H1 (cell line): ENCODE results near the gene ANKRD60. TPM values are rescaled to one million over a fixed set of nuclear protein-coding genes. Genes with fewer than 3 reads are reported as not detected.

Experiments used
- CTCF ChIA-PET: fragments of 300-600 bp; sonication (Branson Sonifier 250); formaldehyde crosslinking; loops from one replicate; lab custom pipeline; 2021; ENCODE audit not compliant: partially characterized antibody; lab: Charles Lee
- POLR2A ChIA-PET: fragments of 300-600 bp; sonication (Branson Sonifier 250); formaldehyde crosslinking; loops from one replicate; lab custom pipeline; 2021; ENCODE audit warnings: inconsistent platforms; ENCODE audit not compliant: partially characterized antibody; lab: Charles Lee
- DNase-seq, 2 experiments: peaks; one replicate each; pipeline versions ENCODE4 v3.0.0 to v3.0.0-alpha.2; 2010 to 2022; ENCODE audit warnings: low spot score in 2 of 2, low read depth in 1 of 2, mixed read lengths in 1 of 2
- FAIRE-seq: peaks from 2 replicates; lab custom pipeline; 2011; peaks lifted over from hg19 to GRCh38; lab: Jason Lieb, UNC
- H2AFZ ChIP-seq: 2 replicates; pipeline ENCODE4 v1.8.1; 2012; ENCODE audit warnings: low read length, inconsistent platforms
- H2AK5ac ChIP-seq: 2 replicates; pipeline ENCODE4 v1.6.1; 2013; ENCODE audit warnings: low read depth, low read length
- H2BK120ac ChIP-seq: replicated peaks from 2 replicates; pipeline ENCODE3; 2013; ENCODE audit warnings: low read depth, low read length, inconsistent platforms
- H2BK12ac ChIP-seq: 2 replicates; pipeline ENCODE4 v1.6.1; 2013; ENCODE audit warnings: low read depth, low read length
- H2BK15ac ChIP-seq: 2 replicates; pipeline ENCODE4 v1.6.1; 2013; ENCODE audit warnings: low read length
- H2BK20ac ChIP-seq: 2 replicates; pipeline ENCODE4 v1.6.1; 2013; ENCODE audit warnings: low read length
- H2BK5ac ChIP-seq: 2 replicates; pipeline ENCODE4 v1.6.1; 2013; ENCODE audit warnings: low read depth, low read length
- H3K14ac ChIP-seq: 2 replicates; pipeline ENCODE4 v1.6.1; 2013; ENCODE audit warnings: inconsistent platforms; ENCODE audit not compliant: insufficient read length
- H3K18ac ChIP-seq: 2 replicates; pipeline ENCODE4 v1.6.1; 2013; ENCODE audit warnings: low read length; ENCODE audit errors: extremely low read depth
- H3K23ac ChIP-seq: 2 replicates; pipeline ENCODE4 v1.6.1; 2013; ENCODE audit warnings: inconsistent platforms; ENCODE audit not compliant: insufficient read length
- H3K23me2 ChIP-seq: 2 replicates; pipeline ENCODE4 v1.6.1; 2013; ENCODE audit warnings: low read depth, low read length
- H3K27ac ChIP-seq: 2 replicates; pipeline ENCODE4 v1.6.1; 2011; ENCODE audit warnings: low read depth, low read length, inconsistent platforms
- H3K27me3 ChIP-seq, 4 experiments: replicated peaks in 1 of 4; 1 replicate in 1 of 4; 2 replicates in 3 of 4; pipeline versions ENCODE4 v1.6.1 to v1.8.1; 2011 to 2013; ENCODE audit warnings: low read length in 3 of 4, mild to moderate bottlenecking in 3 of 4, inconsistent platforms in 2 of 4, mixed read lengths in 2 of 4, moderate library complexity in 1 of 4; ENCODE audit not compliant: control insufficient read depth in 3 of 4, insufficient read depth in 3 of 4; ENCODE audit errors: extremely low read depth in 1 of 4
- H3K36me3 ChIP-seq, 4 experiments: 2 replicates each; pipeline versions ENCODE4 v1.6.1 to v1.8.1; 2011 to 2013; ENCODE audit warnings: mild to moderate bottlenecking in 4 of 4, low read length in 3 of 4, moderate library complexity in 2 of 4, control low read depth in 1 of 4, inconsistent platforms in 1 of 4; ENCODE audit not compliant: insufficient read depth in 4 of 4, control insufficient read depth in 2 of 4
- H3K4ac ChIP-seq: replicated peaks from 2 replicates; pipeline ENCODE3; 2013; ENCODE audit warnings: low read length, low read depth, mixed read lengths, inconsistent platforms; ENCODE audit not compliant: insufficient read length
- H3K4me1 ChIP-seq, 4 experiments: replicated peaks in 1 of 4; 1 replicate in 1 of 4; 2 replicates in 3 of 4; pipeline versions ENCODE4 v1.6.1 to v1.8.1; 2011 to 2013; ENCODE audit warnings: low read length in 3 of 4, inconsistent platforms in 2 of 4, mixed read lengths in 1 of 4; ENCODE audit not compliant: insufficient read depth in 4 of 4, control insufficient read depth in 3 of 4
- H3K4me2 ChIP-seq, 2 experiments: 2 replicates each; pipeline versions ENCODE4 v1.6.1 to v1.8.1; 2011 to 2013; ENCODE audit warnings: low read depth in 2 of 2, low read length in 2 of 2, control low read depth in 1 of 2, inconsistent platforms in 1 of 2, mild to moderate bottlenecking in 1 of 2; ENCODE audit not compliant: insufficient read depth in 1 of 2
- H3K4me3 ChIP-seq, 4 experiments: fragments of 200-600, 300-600 bp in 1 of 4; sonication (generic), shearing (Covaris generic), sonication (Bioruptor Twin) in 1 of 4; 2 replicates each; pipeline versions ENCODE4 v1.5.1 to v1.8.1; 2011 to 2016; ENCODE audit warnings: low read length in 4 of 4, low read depth in 3 of 4, control low read depth in 2 of 4, inconsistent platforms in 2 of 4, mild to moderate bottlenecking in 2 of 4, mixed read lengths in 1 of 4, moderate library complexity in 1 of 4; ENCODE audit not compliant: insufficient read depth in 2 of 4; ENCODE audit errors: extremely low read depth in 1 of 4
- H3K56ac ChIP-seq: replicated peaks from 2 replicates; pipeline ENCODE3; 2013; ENCODE audit warnings: low read depth, mild to moderate bottlenecking, mixed read lengths, low read length, inconsistent platforms; ENCODE audit not compliant: insufficient read length
- H3K79me1 ChIP-seq: 2 replicates; pipeline ENCODE4 v1.6.1; 2013; ENCODE audit warnings: low read depth, low read length, control low read depth
- H3K79me2 ChIP-seq, 2 experiments: 2 replicates each; pipeline versions ENCODE4 v1.6.1 to v1.8.1; 2012 to 2013; ENCODE audit warnings: low read length in 2 of 2, mild to moderate bottlenecking in 2 of 2, inconsistent platforms in 1 of 2; ENCODE audit not compliant: insufficient read depth in 2 of 2, control insufficient read depth in 1 of 2
- H3K9ac ChIP-seq, 4 experiments: replicated peaks in 1 of 4; 1 replicate in 1 of 4; 2 replicates in 3 of 4; pipeline versions ENCODE4 v1.6.1 to v1.8.1; 2011 to 2013; ENCODE audit warnings: low read depth in 3 of 4, low read length in 3 of 4, control low read depth in 2 of 4, mild to moderate bottlenecking in 2 of 4, moderate library complexity in 2 of 4, inconsistent platforms in 1 of 4; ENCODE audit errors: extremely low read depth in 1 of 4
- H3K9me3 ChIP-seq, 2 experiments: 2 replicates each; pipeline versions ENCODE4 v1.6.1 to v1.8.1; 2012 to 2013; ENCODE audit warnings: mild to moderate bottlenecking in 2 of 2, moderate library complexity in 2 of 2, control low read depth in 1 of 2, inconsistent platforms in 1 of 2, low read depth in 1 of 2, low read length in 1 of 2, mixed read lengths in 1 of 2; ENCODE audit not compliant: insufficient read depth in 2 of 2
- H4K20me1 ChIP-seq, 2 experiments: replicated peaks in 1 of 2; 2 replicates each; pipeline versions ENCODE3 to v1.8.1; 2011 to 2013; ENCODE audit warnings: inconsistent platforms in 2 of 2, low read length in 2 of 2, mild to moderate bottlenecking in 1 of 2; ENCODE audit not compliant: insufficient read depth in 2 of 2, control insufficient read depth in 1 of 2
- H4K5ac ChIP-seq: 2 replicates; pipeline ENCODE4 v1.6.1; 2013; ENCODE audit warnings: low read length, low read depth, mixed read lengths, inconsistent platforms; ENCODE audit not compliant: insufficient read length
- H4K8ac ChIP-seq: 2 replicates; pipeline ENCODE4 v1.8.0; 2013; ENCODE audit warnings: mild to moderate bottlenecking, moderate library complexity, low read length, inconsistent platforms; ENCODE audit not compliant: insufficient read depth; ENCODE audit errors: extremely low read depth
- H4K91ac ChIP-seq: replicated peaks from 2 replicates; pipeline ENCODE3; 2013; ENCODE audit warnings: low read length, mixed read lengths, inconsistent platforms; ENCODE audit not compliant: insufficient read length
- GABPA ChIP-seq: IDR thresholded peaks from 2 replicates; pipeline ENCODE4 v1.6.1; 2011; ENCODE audit warnings: mild to moderate bottlenecking, low read length, moderate library complexity, borderline replicate concordance; ENCODE audit not compliant: insufficient read depth
- RAD21 ChIP-seq, 2 experiments: IDR thresholded peaks in 1 of 2; conservative IDR thresholded peaks in 1 of 2; 2 replicates each; pipeline ENCODE4 v1.6.1; 2011; ENCODE audit warnings: low read depth in 2 of 2, low read length in 2 of 2, improper control_type of control experiment in 1 of 2, inconsistent platforms in 1 of 2, mild to moderate bottlenecking in 1 of 2, moderate library complexity in 1 of 2
- WGBS, 2 experiments: shearing (Covaris generic) in 1 of 2; methylation state at CpG; one replicate each; pipeline versions ENCODE4 v1.1.6 to v1.1.7; 2013 to 2015; ENCODE audit warnings: low lambda C conversion rate in 2 of 2, mixed read lengths in 2 of 2, inconsistent platforms in 1 of 2, low coverage in 1 of 2, missing lambda C conversion rate in 1 of 2; ENCODE audit not compliant: insufficient replicate concordance in 2 of 2, insufficient coverage in 1 of 2, insufficient read length in 1 of 2; ENCODE audit errors: extremely low coverage in 1 of 2, missing lambda C conversion rate in 1 of 2; 5-methylcytosine and 5-hydroxymethylcytosine counted together
- polyA plus RNA-seq, 7 experiments: library from polyadenylated mRNA; depleted of rRNA in 3 of 7; stranded (reverse) in 5 of 7; unstranded in 2 of 7; fragments of >200 nt in 5 of 7; fragments of 200-250 nt in 2 of 7; gene quantifications; 1 replicate in 5 of 7; 2 replicates in 1 of 7; 4 replicates in 1 of 7; pipeline versions ENCODE4 v1.2.1 to v1.2.3, GENCODE V29; 2011 to 2013; ENCODE audit warnings: missing spikeins in 2 of 7, mixed read lengths in 2 of 7
- total RNA-seq: library from RNA; stranded (reverse); fragmentation: NEBNext Ultra II Directional; extraction: Animal tissue kit (Norgen Biotek cat#: 25700); gene quantifications from 2 replicates; pipeline ENCODE4 v1.2.1, GENCODE V29; 2021
- TF ChIP-seq, protein P1 (sequence below), 3 experiments: IDR thresholded peaks; 1 replicate in 2 of 3; 2 replicates in 1 of 3; pipeline versions ENCODE4 v1.5.1 to v1.6.1; 2011; ENCODE audit warnings: low read length in 3 of 3, mild to moderate bottlenecking in 3 of 3, inconsistent platforms in 2 of 3, low read depth in 1 of 3, moderate library complexity in 1 of 3; ENCODE audit not compliant: insufficient read depth in 1 of 3; ENCODE audit errors: control extremely low read depth in 1 of 3

Gene ANKRD60
- total and polyA plus RNA-seq, 2 of the 8 experiments (the other 6 are each of a cell fraction or from before 2014, with no cell fraction given) = not detected

DNA sequence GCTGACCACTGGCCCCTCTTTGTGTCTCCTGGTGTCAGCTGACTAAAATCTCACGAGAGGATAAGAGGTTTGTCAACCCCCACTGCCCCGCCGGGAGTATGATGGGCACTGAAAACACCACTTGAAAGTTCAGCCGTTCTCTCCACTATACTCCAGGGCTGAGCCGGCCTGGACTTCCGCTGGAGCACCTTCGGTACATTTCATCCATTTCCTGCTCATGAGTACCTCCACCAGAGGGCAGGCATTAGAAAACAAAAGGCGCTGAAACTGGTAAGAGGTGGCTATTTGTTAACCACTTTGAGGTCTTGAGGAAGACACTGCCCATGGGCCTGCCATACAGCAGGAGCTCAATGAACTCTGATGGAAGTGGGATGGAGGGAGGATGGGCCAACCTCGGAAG lies 17.9 kb upstream of the ANKRD60 start:
- TF ChIP-seq, protein P1, sequence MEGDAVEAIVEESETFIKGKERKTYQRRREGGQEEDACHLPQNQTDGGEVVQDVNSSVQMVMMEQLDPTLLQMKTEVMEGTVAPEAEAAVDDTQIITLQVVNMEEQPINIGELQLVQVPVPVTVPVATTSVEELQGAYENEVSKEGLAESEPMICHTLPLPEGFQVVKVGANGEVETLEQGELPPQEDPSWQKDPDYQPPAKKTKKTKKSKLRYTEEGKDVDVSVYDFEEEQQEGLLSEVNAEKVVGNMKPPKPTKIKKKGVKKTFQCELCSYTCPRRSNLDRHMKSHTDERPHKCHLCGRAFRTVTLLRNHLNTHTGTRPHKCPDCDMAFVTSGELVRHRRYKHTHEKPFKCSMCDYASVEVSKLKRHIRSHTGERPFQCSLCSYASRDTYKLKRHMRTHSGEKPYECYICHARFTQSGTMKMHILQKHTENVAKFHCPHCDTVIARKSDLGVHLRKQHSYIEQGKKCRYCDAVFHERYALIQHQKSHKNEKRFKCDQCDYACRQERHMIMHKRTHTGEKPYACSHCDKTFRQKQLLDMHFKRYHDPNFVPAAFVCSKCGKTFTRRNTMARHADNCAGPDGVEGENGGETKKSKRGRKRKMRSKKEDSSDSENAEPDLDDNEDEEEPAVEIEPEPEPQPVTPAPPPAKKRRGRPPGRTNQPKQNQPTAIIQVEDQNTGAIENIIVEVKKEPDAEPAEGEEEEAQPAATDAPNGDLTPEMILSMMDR (IDR thresholded peaks at IDR 0.05; ENCODE audit: control extremely low read depth in 1 of 3, insufficient read depth in 1 of 3, low read depth in 1 of 3, low read length in 3 of 3) = peak; percentile 13 to 63 (median 57)
- no peak for TF ChIP-seq GABPA
- TF ChIP-seq RAD21 (IDR thresholded peaks at IDR 0.05 in 1 of 2, conservative IDR thresholded peaks at IDR 0.05 in 1 of 2; ENCODE audit: low read depth in 2 of 2, low read length in 2 of 2) = peak; percentile 53 to 66
- TF ChIP-seq, all 59 proteins: peak for 2
- POLR2A ChIA-PET = interaction anchor here (1.4 to 1.8 kb wide), 2 partner anchors 17 to 208 kb away, joined by 3 to 5 read pairs; partner anchors contain the start of gene ANKRD60
- Histone ChIP-seq H2BK15ac (no peak overlapping the region), H3K56ac (no peak overlapping the region), H2AFZ (no peak overlapping the region), H3K23me2 (no peaks in the 10 kb centered on the region; the same call in 1 of the 2 replicates), H3K27ac (no peak overlapping the region), H3K14ac (no peak overlapping the region), H3K79me1 (peaks cover 2% of the 10 kb centered on the region; the same call in 1 of the 2 replicates), H3K4me3 (no peak overlapping the region), H2BK120ac (no peak overlapping the region), H3K4me2 (no peak overlapping the region), H3K9me3 (no peaks in the 10 kb centered on the region), H3K4ac (no peak overlapping the region), H2BK5ac (no peak overlapping the region), H3K27me3 (no peaks in the 10 kb centered on the region), H4K5ac (no peak overlapping the region), H4K8ac (no peak overlapping the region), H3K18ac (no peak overlapping the region), H4K20me1 (peaks cover 0 to 2% of the 10 kb centered on the region in 2 experiments), H3K4me1 (no peaks in the 10 kb centered on the region; a peak in 2 of 7 replicates), H3K36me3 (peaks cover 0 to 23% (median 12%) of the 10 kb centered on the region in 4 experiments; a peak in 6 of 8 replicates), H2BK12ac (no peak overlapping the region), H3K79me2 (no peaks in the 10 kb centered on the region), H2BK20ac (no peak overlapping the region), H2AK5ac (no peak overlapping the region), H4K91ac (no peak overlapping the region), H3K23ac (no peak overlapping the region), H3K9ac (no peak overlapping the region)
- CTCF ChIA-PET = interaction anchor here (0.5 to 7.1 kb wide), 21 partner anchors 9 to 1273 kb away, joined by 3 to 70 read pairs (median 4); no protein-coding TSS in a partner anchor
- FAIRE-seq (no peak), DNase-seq (no peak)
- WGBS, 2 experiments = 85% methylated on average over 9 of the region's 9 CpGs; no CpG with 5 or more reads in 1 of the 2 experiments
